ENCODE measurements around the gene OR10H5.
"Not testable (repeated sequence)": the region's sequence is repeated elsewhere in the genome, so short reads cannot be mapped to it uniquely, and the experiment has no call there.

Gene OR10H5

DNA sequence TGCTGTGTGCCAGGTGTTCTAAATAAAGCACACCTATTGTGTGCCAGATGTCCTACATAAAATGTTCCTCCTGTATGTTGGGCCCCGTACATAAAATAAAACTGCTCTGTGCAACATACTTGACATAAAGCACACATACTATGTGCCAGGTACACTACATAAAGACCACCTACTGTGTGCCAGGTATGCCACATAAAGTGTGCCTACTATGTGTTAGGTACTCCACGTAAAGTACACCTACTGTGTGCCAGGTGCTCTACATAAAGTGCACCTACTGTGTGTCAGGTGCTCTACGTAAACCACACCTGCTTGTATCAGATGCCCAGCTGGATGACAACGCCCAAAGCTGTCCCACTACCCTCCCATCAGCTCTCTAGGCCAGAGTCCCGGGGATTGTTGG, 5.8 kb upstream of the OR10H5 start:
- H4K20me1 ChIP-seq (ENCODE audit: low read depth, low read length) = no peaks in the 10 kb centered on the region
- no peak overlapping the region for H3K9ac ChIP-seq (ENCODE audit: low read length)
- no peaks in the 10 kb centered on the region for H3F3A ChIP-seq (ENCODE audit: insufficient read depth)
- no peaks in the 10 kb centered on the region for H3K79me2 ChIP-seq (ENCODE audit: insufficient read depth, low read length)
- H3K9me3 ChIP-seq (ENCODE audit: insufficient read depth, low read length) = no peaks in the 10 kb centered on the region
- TF ChIP-seq, protein P1, sequence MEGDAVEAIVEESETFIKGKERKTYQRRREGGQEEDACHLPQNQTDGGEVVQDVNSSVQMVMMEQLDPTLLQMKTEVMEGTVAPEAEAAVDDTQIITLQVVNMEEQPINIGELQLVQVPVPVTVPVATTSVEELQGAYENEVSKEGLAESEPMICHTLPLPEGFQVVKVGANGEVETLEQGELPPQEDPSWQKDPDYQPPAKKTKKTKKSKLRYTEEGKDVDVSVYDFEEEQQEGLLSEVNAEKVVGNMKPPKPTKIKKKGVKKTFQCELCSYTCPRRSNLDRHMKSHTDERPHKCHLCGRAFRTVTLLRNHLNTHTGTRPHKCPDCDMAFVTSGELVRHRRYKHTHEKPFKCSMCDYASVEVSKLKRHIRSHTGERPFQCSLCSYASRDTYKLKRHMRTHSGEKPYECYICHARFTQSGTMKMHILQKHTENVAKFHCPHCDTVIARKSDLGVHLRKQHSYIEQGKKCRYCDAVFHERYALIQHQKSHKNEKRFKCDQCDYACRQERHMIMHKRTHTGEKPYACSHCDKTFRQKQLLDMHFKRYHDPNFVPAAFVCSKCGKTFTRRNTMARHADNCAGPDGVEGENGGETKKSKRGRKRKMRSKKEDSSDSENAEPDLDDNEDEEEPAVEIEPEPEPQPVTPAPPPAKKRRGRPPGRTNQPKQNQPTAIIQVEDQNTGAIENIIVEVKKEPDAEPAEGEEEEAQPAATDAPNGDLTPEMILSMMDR (IDR thresholded peaks at IDR 0.05; ENCODE audit: insufficient read depth, low read length, poor library complexity, severe bottlenecking) = no peak
- TF ChIP-seq EZH2phosphoT487 (conservative IDR thresholded peaks at IDR 0.05; ENCODE audit: low read length) = no peak
- no peak overlapping the region for H3K4me2 ChIP-seq (ENCODE audit: low read depth, low read length, poor library complexity, severe bottlenecking)
- H3K27me3 ChIP-seq (ENCODE audit: low read length) = no peaks in the 10 kb centered on the region
- no peak overlapping the region for H2AFZ ChIP-seq (ENCODE audit: low read depth, low read length, severe bottlenecking)
- no peak overlapping the region for H3K4me3 ChIP-seq (ENCODE audit: insufficient read depth, low read length, poor library complexity, severe bottlenecking)
- H3K27ac ChIP-seq (ENCODE audit: low read depth, low read length) = no peak overlapping the region
- no peaks in the 10 kb centered on the region for H3K9me2 ChIP-seq (replicated peaks; ENCODE audit: insufficient read depth, low read length)
- H3K36me3 ChIP-seq (ENCODE audit: low read length) = no peaks in the 10 kb centered on the region

- Histone ChIP-seq H3K9ac (ENCODE audit: low read length) (no peak overlapping the region), H3F3A (ENCODE audit: insufficient read depth) (no peaks in the 10 kb centered on the region), H3K36me3 (ENCODE audit: low read length) (no peaks in the 10 kb centered on the region), H4K20me1 (ENCODE audit: low read depth, low read length) (no peaks in the 10 kb centered on the region), H3K27me3 (ENCODE audit: low read length) (no peaks in the 10 kb centered on the region), H2AFZ (ENCODE audit: low read depth, low read length, severe bottlenecking) (no peak overlapping the region), H3K9me3 (ENCODE audit: insufficient read depth, low read length) (no peaks in the 10 kb centered on the region), H3K79me2 (ENCODE audit: insufficient read depth, low read length) (no peaks in the 10 kb centered on the region), H3K27ac (ENCODE audit: low read depth, low read length) (no peak overlapping the region), H3K9me2 (replicated peaks; ENCODE audit: insufficient read depth, low read length) (no peaks in the 10 kb centered on the region), H3K4me2 (ENCODE audit: low read depth, low read length, poor library complexity, severe bottlenecking) (no peak overlapping the region), H3K4me3 (ENCODE audit: insufficient read depth, low read length, poor library complexity, severe bottlenecking) (no peak overlapping the region)
- TF ChIP-seq, protein P1 (IDR thresholded peaks at IDR 0.05; ENCODE audit: insufficient read depth, low read length, poor library complexity, severe bottlenecking) = no peak
- TF ChIP-seq EZH2phosphoT487 (conservative IDR thresholded peaks at IDR 0.05; ENCODE audit: low read length) = no peak
Measured at GRCh38 chr19:15782211-15782610, 5.2 kb upstream of the OR10H5 start.

- not testable (repeated sequence) for H3K9me3 ChIP-seq (ENCODE audit: insufficient read depth, low read length); H3F3A ChIP-seq (ENCODE audit: insufficient read depth); H3K79me2 ChIP-seq (ENCODE audit: insufficient read depth, low read length); H3K27me3 ChIP-seq (ENCODE audit: low read length); H3K4me3 ChIP-seq (ENCODE audit: insufficient read depth, low read length, poor library complexity, severe bottlenecking); H3K27ac ChIP-seq (ENCODE audit: low read depth, low read length); H4K20me1 ChIP-seq (ENCODE audit: low read depth, low read length); H3K4me2 ChIP-seq (ENCODE audit: low read depth, low read length, poor library complexity, severe bottlenecking); H3K36me3 ChIP-seq (ENCODE audit: low read length); H2AFZ ChIP-seq (ENCODE audit: low read depth, low read length, severe bottlenecking); H3K9ac ChIP-seq (ENCODE audit: low read length); H3K9me2 ChIP-seq (replicated peaks; ENCODE audit: insufficient read depth, low read length)
Measured at GRCh38 chr19:15782896-15783295, 4.6 kb upstream of the OR10H5 start.

- Histone ChIP-seq H3K4me2 (ENCODE audit: low read depth, low read length, poor library complexity, severe bottlenecking) (no peak overlapping the region), H2AFZ (ENCODE audit: low read depth, low read length, severe bottlenecking) (no peak overlapping the region), H3K27ac (ENCODE audit: low read depth, low read length) (no peak overlapping the region), H3K79me2 (ENCODE audit: insufficient read depth, low read length) (no peaks in the 10 kb centered on the region), H3K9ac (ENCODE audit: low read length) (no peak overlapping the region), H3K9me3 (ENCODE audit: insufficient read depth, low read length) (no peaks in the 10 kb centered on the region), H3K4me3 (ENCODE audit: insufficient read depth, low read length, poor library complexity, severe bottlenecking) (no peak overlapping the region), H3F3A (ENCODE audit: insufficient read depth) (no peaks in the 10 kb centered on the region), H3K36me3 (ENCODE audit: low read length) (no peaks in the 10 kb centered on the region), H3K9me2 (replicated peaks; ENCODE audit: insufficient read depth, low read length) (no peaks in the 10 kb centered on the region), H4K20me1 (ENCODE audit: low read depth, low read length) (no peaks in the 10 kb centered on the region), H3K27me3 (ENCODE audit: low read length) (no peaks in the 10 kb centered on the region)
- TF ChIP-seq, protein P1 (IDR thresholded peaks at IDR 0.05; ENCODE audit: insufficient read depth, low read length, poor library complexity, severe bottlenecking) = no peak
- TF ChIP-seq EZH2phosphoT487 (conservative IDR thresholded peaks at IDR 0.05; ENCODE audit: low read length) = no peak
Measured at GRCh38 chr19:15788594-15789270, 1.3 kb downstream of the OR10H5 start.
